Ishikawa (cell line): ENCODE results near the gene OR51F2.

Source experiments
- CREB1 ChIP-seq: IDR thresholded peaks from 2 replicates; pipeline ENCODE4 v1.6.1; 2012; ENCODE audit warnings: low read depth
- EGR1 ChIP-seq: IDR thresholded peaks from 2 replicates; pipeline ENCODE4 v1.6.1; 2012
- EP300 ChIP-seq: IDR thresholded peaks from 2 replicates; pipeline ENCODE4 v1.6.1; 2012; ENCODE audit warnings: borderline replicate concordance
- FOXM1 ChIP-seq: IDR thresholded peaks from 2 replicates; pipeline ENCODE4 v1.6.1; 2012; ENCODE audit warnings: low read depth, borderline replicate concordance
- MAX ChIP-seq: IDR thresholded peaks from 2 replicates; pipeline ENCODE4 v1.6.1; 2012
- NFIC ChIP-seq: IDR thresholded peaks from 2 replicates; pipeline ENCODE4 v1.6.1; 2012
- RAD21 ChIP-seq: IDR thresholded peaks from 2 replicates; pipeline ENCODE4 v1.6.1; 2012; ENCODE audit warnings: low read depth
- REST ChIP-seq: IDR thresholded peaks from 2 replicates; pipeline ENCODE4 v1.6.1; 2012; ENCODE audit warnings: low read depth, mild to moderate bottlenecking
- TAF1 ChIP-seq: IDR thresholded peaks from 2 replicates; pipeline ENCODE4 v1.6.1; 2012; ENCODE audit warnings: low read depth, mild to moderate bottlenecking
- TCF12 ChIP-seq: IDR thresholded peaks from 2 replicates; pipeline ENCODE4 v1.6.1; 2012; ENCODE audit warnings: low read depth
- TEAD4 ChIP-seq: IDR thresholded peaks from 2 replicates; pipeline ENCODE4 v1.6.1; 2012
- YY1 ChIP-seq: IDR thresholded peaks from 2 replicates; pipeline ENCODE4 v1.6.1; 2012; ENCODE audit warnings: low read depth
- ZBTB7A ChIP-seq: IDR thresholded peaks from 2 replicates; pipeline ENCODE4 v1.6.1; 2012; ENCODE audit warnings: low read depth
- TF ChIP-seq, protein P1 (sequence below): IDR thresholded peaks from 2 replicates; pipeline ENCODE4 v1.6.1; 2012

DNA sequence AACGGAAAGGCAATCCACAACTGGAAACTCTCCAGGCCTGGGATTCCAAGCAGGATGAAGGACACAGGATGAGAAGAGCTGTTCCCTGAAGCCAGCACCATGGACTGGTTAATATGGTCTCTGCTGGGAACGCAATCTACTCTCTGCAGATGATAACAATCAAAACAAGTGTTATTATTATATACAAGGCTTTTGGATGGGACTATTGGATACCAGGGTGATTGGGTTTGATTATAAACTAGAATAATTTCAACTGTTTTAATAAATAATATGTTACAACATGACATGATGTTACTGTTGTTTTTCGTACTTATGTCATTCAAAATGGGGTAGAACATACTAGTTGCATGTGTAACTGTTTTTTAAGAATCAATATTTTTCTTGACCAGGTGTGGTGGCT, 16.8 kb upstream of the OR51F2 start, which contains the start of gene OR52R1:
- TF ChIP-seq TAF1: no peak
- no peak for TF ChIP-seq NFIC
- no peak for TF ChIP-seq YY1
- no peak for TF ChIP-seq RAD21
- no peak for TF ChIP-seq REST
- TF ChIP-seq EP300: no peak
- no peak for TF ChIP-seq TEAD4
- no peak for TF ChIP-seq MAX
- TF ChIP-seq EGR1: no peak
- no peak for TF ChIP-seq CREB1
- TF ChIP-seq TCF12: no peak
- TF ChIP-seq, protein P1, sequence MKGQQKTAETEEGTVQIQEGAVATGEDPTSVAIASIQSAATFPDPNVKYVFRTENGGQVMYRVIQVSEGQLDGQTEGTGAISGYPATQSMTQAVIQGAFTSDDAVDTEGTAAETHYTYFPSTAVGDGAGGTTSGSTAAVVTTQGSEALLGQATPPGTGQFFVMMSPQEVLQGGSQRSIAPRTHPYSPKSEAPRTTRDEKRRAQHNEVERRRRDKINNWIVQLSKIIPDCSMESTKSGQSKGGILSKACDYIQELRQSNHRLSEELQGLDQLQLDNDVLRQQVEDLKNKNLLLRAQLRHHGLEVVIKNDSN: no peak
- TF ChIP-seq FOXM1: no peak
- no peak for TF ChIP-seq ZBTB7A
